Transverse colon (tissue), 4 donors: ENCODE data around the gene CFAP53. TPM values are rescaled to one million over a fixed set of nuclear protein-coding genes. Genes with fewer than 3 reads are reported as not detected.
"Not testable (repeated sequence)": the region's sequence is repeated elsewhere in the genome, so short reads cannot be mapped to it uniquely, and the experiment has no call there.

Source experiments
- DNase-seq: peaks from one replicate; pipeline ENCODE4 v3.0.0-alpha.2; 2019
- H3K27ac ChIP-seq, 4 donors: fragments of 200-600 bp; sonication (generic); 2 replicates each; pipeline ENCODE4 v1.5.1; 2016 to 2018; ENCODE audit warnings: inconsistent platforms in 4 of 4
- H3K27me3 ChIP-seq: fragments of 200-600 bp; sonication (generic); 2 replicates; pipeline ENCODE4 v1.5.1; 2017; ENCODE audit warnings: inconsistent platforms
- H3K36me3 ChIP-seq, 4 donors: fragments of 200-600 bp; sonication (generic); 2 replicates each; pipeline ENCODE4 v1.5.1; 2017 to 2019; ENCODE audit warnings: inconsistent platforms in 4 of 4
- H3K4me1 ChIP-seq, 4 donors: fragments of 200-600 bp; sonication (generic); 2 replicates each; pipeline ENCODE4 v1.5.1; 2017 to 2020; ENCODE audit warnings: inconsistent platforms in 4 of 4
- H3K4me3 ChIP-seq, 4 donors: fragments of 200-600 bp; sonication (generic); 1 replicate in 1 of 4; 2 replicates in 3 of 4; pipeline versions ENCODE4 v1.5.1 to v1.6.1; 2017 to 2019; ENCODE audit warnings: inconsistent platforms in 4 of 4
- H3K9me3 ChIP-seq, 2 donors: fragments of 200-600 bp; sonication (generic); 2 replicates each; pipeline ENCODE4 v1.5.1; 2017 to 2019; ENCODE audit warnings: inconsistent platforms in 2 of 2
- EP300 ChIP-seq: sonication (generic); formaldehyde crosslinking; IDR thresholded peaks from one replicate; pipeline ENCODE4 v1.6.1; 2017; ENCODE audit warnings: antibody characterized with exemption, low read depth
- POLR2A ChIP-seq: fragments of 450-650 bp; IDR thresholded peaks from one replicate; pipeline ENCODE4 v1.6.1; 2016; ENCODE audit warnings: antibody characterized with exemption, mild to moderate bottlenecking, moderate library complexity
- POLR2AphosphoS5 ChIP-seq, 3 donors: sonication (generic); formaldehyde crosslinking; IDR thresholded peaks; one replicate each; pipeline ENCODE4 v1.6.1; 2016; ENCODE audit warnings: antibody characterized with exemption in 3 of 3
- WGBS, 2 donors: methylation state at CpG; one replicate each; pipeline ENCODE4 v1.1.5; 2018; ENCODE audit warnings: low coverage in 1 of 2; 5-methylcytosine and 5-hydroxymethylcytosine counted together
- in situ Hi-C, 4 donors: fragments of 200-750 bp; cut with MboI; loops; one replicate each; pipeline versions ENCODE4 v1.15.0 to v1.15.1; 2017; ENCODE audit warnings: low sequenced_read_pairs in 3 of 4, low pct_ligation_motif_present in 1 of 4, low pct_unique_long_range_greater_than_20kb in 1 of 4
- intact Hi-C: fragments of 100-400 bp; cut with DNase I; formaldehyde crosslinking; loops from one replicate; pipeline ENCODE4 v1.15.1; 2023; ENCODE audit warnings: low total_unique reads
- total RNA-seq, 4 donors: library from RNA; depleted of rRNA; stranded (reverse); fragments of >200 nt; gene quantifications; one replicate each; pipeline ENCODE4 v1.1.0, GENCODE V29; 2016
- TF ChIP-seq, protein P1 (sequence below), 5 experiments: fragments of 200-600 bp in 3 of 5; fragments of 450-650 bp in 2 of 5; sonication (generic) in 3 of 5; IDR thresholded peaks; 1 replicate in 2 of 5; 2 replicates in 3 of 5; pipeline ENCODE4 v1.5.1; 2016 to 2017; ENCODE audit warnings: antibody characterized with exemption in 5 of 5, inconsistent platforms in 3 of 5, mild to moderate bottlenecking in 2 of 5, moderate library complexity in 1 of 5

Gene CFAP53
- total RNA-seq, 4 donors from 2014 or later = 0.27 to 4.2 (median 0.48) TPM; not detected in 1

DNA sequence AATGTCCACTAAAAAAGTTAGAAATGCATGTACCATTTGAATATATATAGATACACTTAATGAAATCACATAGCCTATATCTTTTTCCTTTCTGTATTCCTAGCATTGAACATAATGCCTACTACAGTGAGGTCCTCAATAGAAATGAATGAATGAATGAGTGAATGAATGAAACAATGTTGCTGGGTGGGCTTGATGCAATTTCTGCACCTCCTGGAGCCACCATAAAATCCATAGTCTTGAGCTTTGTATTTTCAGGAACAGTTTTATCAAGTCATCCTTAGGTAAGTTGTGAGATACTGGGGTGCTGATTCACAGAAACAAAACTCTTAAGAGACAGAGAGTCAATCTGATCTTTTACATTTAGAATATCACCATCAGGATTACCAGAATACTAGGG, 3.3 kb downstream of the CFAP53 start:
- H3K27me3 ChIP-seq = no peaks in the 10 kb centered on the region
- in situ Hi-C loops = no loop called here
- H3K4me1 ChIP-seq = peaks cover 0 to 13% (median 9%) of the 10 kb centered on the region in 4 donors
- no peak for DNase-seq
- H3K9me3 ChIP-seq = no peaks in the 10 kb centered on the region
- TF ChIP-seq POLR2AphosphoS5 (IDR thresholded peaks at IDR 0.05) (no peak), POLR2A (no peak), EP300 (no peak)
- TF ChIP-seq, protein P1, sequence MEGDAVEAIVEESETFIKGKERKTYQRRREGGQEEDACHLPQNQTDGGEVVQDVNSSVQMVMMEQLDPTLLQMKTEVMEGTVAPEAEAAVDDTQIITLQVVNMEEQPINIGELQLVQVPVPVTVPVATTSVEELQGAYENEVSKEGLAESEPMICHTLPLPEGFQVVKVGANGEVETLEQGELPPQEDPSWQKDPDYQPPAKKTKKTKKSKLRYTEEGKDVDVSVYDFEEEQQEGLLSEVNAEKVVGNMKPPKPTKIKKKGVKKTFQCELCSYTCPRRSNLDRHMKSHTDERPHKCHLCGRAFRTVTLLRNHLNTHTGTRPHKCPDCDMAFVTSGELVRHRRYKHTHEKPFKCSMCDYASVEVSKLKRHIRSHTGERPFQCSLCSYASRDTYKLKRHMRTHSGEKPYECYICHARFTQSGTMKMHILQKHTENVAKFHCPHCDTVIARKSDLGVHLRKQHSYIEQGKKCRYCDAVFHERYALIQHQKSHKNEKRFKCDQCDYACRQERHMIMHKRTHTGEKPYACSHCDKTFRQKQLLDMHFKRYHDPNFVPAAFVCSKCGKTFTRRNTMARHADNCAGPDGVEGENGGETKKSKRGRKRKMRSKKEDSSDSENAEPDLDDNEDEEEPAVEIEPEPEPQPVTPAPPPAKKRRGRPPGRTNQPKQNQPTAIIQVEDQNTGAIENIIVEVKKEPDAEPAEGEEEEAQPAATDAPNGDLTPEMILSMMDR (IDR thresholded peaks at IDR 0.05) = no peak
- no peak overlapping the region for H3K27ac ChIP-seq
- intact Hi-C loops = no loop called here
- no peak overlapping the region for H3K4me3 ChIP-seq
- no peaks in the 10 kb centered on the region for H3K36me3 ChIP-seq

DNA sequence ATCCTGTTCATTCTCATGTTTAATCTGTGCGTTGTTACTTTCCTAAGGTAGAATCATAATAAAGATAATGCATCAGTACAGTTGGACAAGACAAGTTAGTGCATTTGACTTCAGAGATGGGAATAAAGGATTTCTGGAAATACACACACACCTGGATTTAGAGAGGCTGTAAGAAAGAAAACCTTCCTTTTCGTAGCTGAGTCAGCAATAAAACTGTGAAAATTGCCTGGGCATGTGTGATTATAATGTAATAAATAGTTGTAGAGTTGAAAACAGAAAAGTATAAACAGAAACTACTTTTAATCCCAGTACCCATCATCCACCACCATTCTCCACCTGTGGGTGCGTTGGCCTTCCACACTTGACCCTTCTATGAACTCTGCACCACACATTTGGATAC, 15.4 kb downstream of the CFAP53 start:
- H3K4me1 ChIP-seq = no peaks in the 10 kb centered on the region
- intact Hi-C loops (no loop called here), in situ Hi-C loops (no loop called here)
- H3K4me3 ChIP-seq = no peak overlapping the region
- no peaks in the 10 kb centered on the region for H3K9me3 ChIP-seq
- H3K27me3 ChIP-seq = no peaks in the 10 kb centered on the region
- H3K27ac ChIP-seq = no peak overlapping the region
- no peak for DNase-seq
- WGBS, 2 donors = 74 to 75% methylated on average over 3 of the region's 3 CpGs
- TF ChIP-seq, protein P1 (IDR thresholded peaks at IDR 0.05) = no peak
- TF ChIP-seq EP300 (no peak), POLR2A (no peak), POLR2AphosphoS5 (IDR thresholded peaks at IDR 0.05) (no peak)
- H3K36me3 ChIP-seq = no peaks in the 10 kb centered on the region

DNA sequence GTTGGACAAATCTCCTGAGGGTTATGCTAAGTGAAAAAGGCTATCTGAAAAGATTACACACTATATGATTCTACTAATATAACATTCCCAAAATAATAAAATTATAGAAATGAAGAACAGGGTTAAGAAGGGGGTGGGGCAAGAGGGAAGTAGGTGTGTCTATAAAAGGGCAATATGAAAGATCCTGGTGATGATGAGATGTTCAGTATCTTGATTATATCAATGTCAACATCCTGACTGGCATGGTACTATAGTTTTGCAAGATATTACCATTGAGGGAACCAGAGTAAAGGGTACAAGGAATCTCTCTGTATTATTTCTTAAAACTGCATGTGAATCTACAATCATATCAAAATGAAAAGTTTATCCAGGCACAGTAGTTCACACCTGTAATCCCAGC, 16.7 kb downstream of the CFAP53 start:
- Histone ChIP-seq H3K4me3 (no peak overlapping the region), H3K36me3 (no peaks in the 10 kb centered on the region), H3K27ac (no peak overlapping the region), H3K4me1 (no peaks in the 10 kb centered on the region), H3K9me3 (no peaks in the 10 kb centered on the region), H3K27me3 (no peaks in the 10 kb centered on the region)
- intact Hi-C loops (no loop called here), in situ Hi-C loops (no loop called here)
- TF ChIP-seq POLR2AphosphoS5 (IDR thresholded peaks at IDR 0.05) = no peak
- TF ChIP-seq POLR2A = no peak
- TF ChIP-seq EP300 = no peak
- TF ChIP-seq, protein P1 (IDR thresholded peaks at IDR 0.05) = no peak
- no peak for DNase-seq

DNA sequence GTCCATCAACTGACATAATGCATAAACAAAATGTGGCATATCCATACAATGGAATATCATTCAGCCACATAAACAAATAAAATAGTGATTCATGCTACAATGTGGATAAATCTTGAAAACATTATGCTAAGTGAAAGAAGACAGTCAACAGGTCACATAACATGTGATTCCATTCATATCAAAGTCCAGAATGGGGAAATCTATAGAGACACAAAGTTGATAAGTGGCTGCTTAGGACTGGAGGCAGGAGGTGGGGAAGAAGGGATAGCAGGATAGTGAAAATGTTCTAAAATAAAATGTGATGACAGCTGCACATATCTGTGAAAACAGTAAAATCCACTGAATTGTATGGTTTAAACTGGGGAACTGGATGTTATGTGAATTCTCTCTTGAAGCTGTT, 18.7 kb downstream of the CFAP53 start:
- no peaks in the 10 kb centered on the region for H3K27me3 ChIP-seq
- in situ Hi-C loops (no loop called here), intact Hi-C loops (no loop called here)
- DNase-seq = no peak
- no peaks in the 10 kb centered on the region for H3K9me3 ChIP-seq
- H3K4me1 ChIP-seq = no peaks in the 10 kb centered on the region
- no peak overlapping the region for H3K27ac ChIP-seq
- no peaks in the 10 kb centered on the region for H3K36me3 ChIP-seq
- TF ChIP-seq POLR2A = no peak
- TF ChIP-seq, protein P1 (IDR thresholded peaks at IDR 0.05) = no peak
- TF ChIP-seq POLR2AphosphoS5 (IDR thresholded peaks at IDR 0.05) = no peak
- no peak for TF ChIP-seq EP300
- no peak overlapping the region for H3K4me3 ChIP-seq

DNA sequence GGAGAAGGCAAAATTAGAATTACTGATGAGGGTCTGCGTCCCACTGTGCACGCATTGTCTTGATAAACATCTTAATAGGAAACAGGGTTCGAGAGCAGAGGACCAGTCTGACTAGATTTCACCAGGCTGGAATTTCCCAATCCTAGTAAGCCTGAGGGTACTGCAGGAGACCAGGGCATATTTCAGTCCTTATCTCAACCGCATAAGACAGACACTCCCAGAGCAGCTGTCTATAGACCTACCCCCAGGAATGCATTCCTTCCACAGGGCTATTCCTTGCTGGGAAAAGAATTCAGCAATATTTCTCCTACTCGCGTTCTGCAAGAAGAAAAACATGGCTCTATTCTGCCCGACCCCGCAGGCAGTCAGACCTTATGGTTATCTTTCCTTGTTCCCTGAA, 24.5 kb downstream of the CFAP53 start:
- intact Hi-C loops, H3K36me3 ChIP-seq, DNase-seq, H3K27me3 ChIP-seq, H3K27ac ChIP-seq, in situ Hi-C loops, H3K4me1 ChIP-seq, H3K9me3 ChIP-seq, H3K4me3 ChIP-seq: not testable (repeated sequence)
- WGBS, 2 donors = 67 to 74% methylated on average over 4 to 8 of the region's 8 CpGs
